ENCODE measurements around the gene KDM2A. TPM values are rescaled to one million over a fixed set of nuclear protein-coding genes. Genes with fewer than 3 reads are reported as not detected.

Gene KDM2A
- total RNA-seq, 1 donor = 65.9 TPM

DNA sequence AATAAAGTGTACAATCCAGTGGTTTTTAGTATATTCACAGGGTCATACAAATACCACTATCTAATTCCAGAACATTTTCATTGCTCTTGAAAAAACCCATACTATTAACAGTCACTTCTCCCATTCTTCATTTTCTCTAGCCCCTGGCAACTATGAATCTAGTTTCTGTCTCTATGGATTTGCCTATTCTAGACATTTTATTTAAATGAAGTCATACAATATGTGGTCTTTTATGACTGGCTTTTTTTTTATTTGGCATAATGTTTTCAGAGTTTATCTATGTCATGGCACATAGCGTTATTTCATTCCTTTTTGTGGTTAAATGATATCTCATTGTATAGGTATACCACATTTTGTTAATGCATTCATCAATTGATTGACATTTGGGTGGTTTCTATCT, 59.4 kb downstream of the KDM2A start:
- TF ChIP-seq, protein P1, sequence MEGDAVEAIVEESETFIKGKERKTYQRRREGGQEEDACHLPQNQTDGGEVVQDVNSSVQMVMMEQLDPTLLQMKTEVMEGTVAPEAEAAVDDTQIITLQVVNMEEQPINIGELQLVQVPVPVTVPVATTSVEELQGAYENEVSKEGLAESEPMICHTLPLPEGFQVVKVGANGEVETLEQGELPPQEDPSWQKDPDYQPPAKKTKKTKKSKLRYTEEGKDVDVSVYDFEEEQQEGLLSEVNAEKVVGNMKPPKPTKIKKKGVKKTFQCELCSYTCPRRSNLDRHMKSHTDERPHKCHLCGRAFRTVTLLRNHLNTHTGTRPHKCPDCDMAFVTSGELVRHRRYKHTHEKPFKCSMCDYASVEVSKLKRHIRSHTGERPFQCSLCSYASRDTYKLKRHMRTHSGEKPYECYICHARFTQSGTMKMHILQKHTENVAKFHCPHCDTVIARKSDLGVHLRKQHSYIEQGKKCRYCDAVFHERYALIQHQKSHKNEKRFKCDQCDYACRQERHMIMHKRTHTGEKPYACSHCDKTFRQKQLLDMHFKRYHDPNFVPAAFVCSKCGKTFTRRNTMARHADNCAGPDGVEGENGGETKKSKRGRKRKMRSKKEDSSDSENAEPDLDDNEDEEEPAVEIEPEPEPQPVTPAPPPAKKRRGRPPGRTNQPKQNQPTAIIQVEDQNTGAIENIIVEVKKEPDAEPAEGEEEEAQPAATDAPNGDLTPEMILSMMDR (IDR thresholded peaks at IDR 0.05; ENCODE audit: extremely low read depth, low read depth, low read length) = no peak
- no peaks in the 10 kb centered on the region for H3K9me3 ChIP-seq (ENCODE audit: low read depth, low read length)
- peak overlapping the region; percentile 37 for H3K27ac ChIP-seq (ENCODE audit: low read depth, low read length)
- H3K4me2 ChIP-seq (ENCODE audit: insufficient read depth, low read length) = no peak overlapping the region
- H3K4me1 ChIP-seq (ENCODE audit: insufficient read depth, low read length) = peaks cover 21% of the 10 kb centered on the region
- DNase-seq (ENCODE audit: insufficient read length, low spot score, missing footprints) = no peak
- H3K4me3 ChIP-seq (ENCODE audit: insufficient read depth, low read length) = no peak overlapping the region
- no peak overlapping the region for H2AFZ ChIP-seq (ENCODE audit: low read length)
- H3K27me3 ChIP-seq (ENCODE audit: insufficient read depth, low read length) = no peaks in the 10 kb centered on the region
- peaks cover 70% of the 10 kb centered on the region for H3K79me2 ChIP-seq (ENCODE audit: insufficient read depth, low read length)
- peaks cover 28% of the 10 kb centered on the region for H3K36me3 ChIP-seq (ENCODE audit: insufficient read depth, low read length)
- peaks cover 47% of the 10 kb centered on the region for H4K20me1 ChIP-seq (ENCODE audit: insufficient read depth, low read length)

DNA sequence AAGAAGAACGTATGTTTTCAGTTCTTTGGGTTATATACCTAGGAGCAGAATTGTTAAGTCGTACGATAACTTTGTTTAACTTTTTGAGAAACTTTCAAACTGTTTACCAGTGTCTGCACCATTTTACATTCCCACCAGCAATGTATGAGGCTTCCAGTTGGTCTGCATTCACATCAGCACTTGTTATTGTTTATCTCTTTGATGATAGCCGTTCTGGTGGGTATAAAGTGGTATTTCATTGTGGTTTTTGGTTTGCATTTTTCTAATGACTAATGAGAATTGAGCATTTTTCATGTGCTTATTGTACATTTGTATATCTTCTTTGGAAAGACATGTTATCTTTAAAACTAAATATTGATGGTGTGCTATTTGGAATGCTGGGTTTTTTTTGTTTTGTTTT, 59.8 kb downstream of the KDM2A start:
- peaks cover 46% of the 10 kb centered on the region for H4K20me1 ChIP-seq (ENCODE audit: insufficient read depth, low read length)
- peaks cover 32% of the 10 kb centered on the region for H3K36me3 ChIP-seq (ENCODE audit: insufficient read depth, low read length)
- no peak overlapping the region for H3K4me2 ChIP-seq (ENCODE audit: insufficient read depth, low read length)
- TF ChIP-seq, protein P1 (IDR thresholded peaks at IDR 0.05; ENCODE audit: extremely low read depth, low read depth, low read length) = no peak
- no peaks in the 10 kb centered on the region for H3K9me3 ChIP-seq (ENCODE audit: low read depth, low read length)
- H2AFZ ChIP-seq (ENCODE audit: low read length) = no peak overlapping the region
- H3K79me2 ChIP-seq (ENCODE audit: insufficient read depth, low read length) = peaks cover 67% of the 10 kb centered on the region
- H3K27me3 ChIP-seq (ENCODE audit: insufficient read depth, low read length) = no peaks in the 10 kb centered on the region
- H3K27ac ChIP-seq (ENCODE audit: low read depth, low read length) = peak overlapping the region; percentile 37
- H3K4me3 ChIP-seq (ENCODE audit: insufficient read depth, low read length) = no peak overlapping the region
- no peak for DNase-seq (ENCODE audit: insufficient read length, low spot score, missing footprints)
- H3K4me1 ChIP-seq (ENCODE audit: insufficient read depth, low read length) = peaks cover 21% of the 10 kb centered on the region

DNA sequence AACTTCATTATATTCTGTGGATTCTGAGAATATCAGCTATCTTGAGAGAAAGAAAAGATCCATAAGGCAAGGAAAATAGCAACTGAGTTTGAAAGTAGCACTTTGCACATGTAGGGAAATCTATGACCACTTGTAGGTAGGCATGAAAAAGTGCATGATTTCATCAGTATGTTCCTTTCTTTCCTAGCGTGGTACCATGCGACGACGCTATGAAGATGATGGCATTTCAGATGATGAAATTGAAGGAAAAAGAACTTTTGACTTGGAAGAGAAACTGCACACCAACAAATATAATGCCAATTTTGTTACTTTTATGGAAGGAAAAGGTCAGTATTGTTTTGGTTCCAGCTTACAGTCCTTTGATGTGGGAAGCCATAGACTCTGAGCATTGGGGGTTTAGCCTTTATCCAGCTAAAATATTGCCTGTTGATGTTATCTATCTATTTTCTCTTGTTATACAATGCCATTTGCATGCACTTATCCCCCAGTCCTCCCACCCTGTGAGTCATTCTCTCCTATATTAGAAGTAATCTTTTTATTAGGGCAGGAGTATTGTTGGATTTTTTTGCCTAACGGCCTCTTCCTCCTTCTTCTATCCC, 60.9 kb downstream of the KDM2A start:
- no peak for DNase-seq (ENCODE audit: insufficient read length, low spot score, missing footprints)
- TF ChIP-seq, protein P1 (IDR thresholded peaks at IDR 0.05; ENCODE audit: extremely low read depth, low read depth, low read length) = no peak
- Histone ChIP-seq H3K27me3 (ENCODE audit: insufficient read depth, low read length) (no peaks in the 10 kb centered on the region), H3K4me1 (ENCODE audit: insufficient read depth, low read length) (peaks cover 18% of the 10 kb centered on the region), H3K27ac (ENCODE audit: low read depth, low read length) (no peak overlapping the region), H3K4me2 (ENCODE audit: insufficient read depth, low read length) (no peak overlapping the region), H3K9me3 (ENCODE audit: low read depth, low read length) (no peaks in the 10 kb centered on the region), H3K4me3 (ENCODE audit: insufficient read depth, low read length) (no peak overlapping the region), H2AFZ (ENCODE audit: low read length) (no peak overlapping the region), H3K79me2 (ENCODE audit: insufficient read depth, low read length) (peaks cover 56% of the 10 kb centered on the region), H4K20me1 (ENCODE audit: insufficient read depth, low read length) (peaks cover 36% of the 10 kb centered on the region), H3K36me3 (ENCODE audit: insufficient read depth, low read length) (peaks cover 40% of the 10 kb centered on the region)

- no peak for DNase-seq (ENCODE audit: insufficient read length, low spot score, missing footprints)
These were observed 75.0 kb downstream of the KDM2A start for GRCh38 chr11:67194096-67194495.

More at GRCh38 chr11:67194096-67194495, 75.0 kb downstream of the KDM2A start:
- peaks cover 3% of the 10 kb centered on the region for H3K79me2 ChIP-seq (ENCODE audit: insufficient read depth, low read length)
- TF ChIP-seq, protein P1 (IDR thresholded peaks at IDR 0.05; ENCODE audit: extremely low read depth, low read depth, low read length) = no peak
- H3K27me3 ChIP-seq (ENCODE audit: insufficient read depth, low read length) = no peaks in the 10 kb centered on the region
- H3K9me3 ChIP-seq (ENCODE audit: low read depth, low read length) = no peaks in the 10 kb centered on the region
- peaks cover 16% of the 10 kb centered on the region for H3K36me3 ChIP-seq (ENCODE audit: insufficient read depth, low read length)
- no peak overlapping the region for H3K4me3 ChIP-seq (ENCODE audit: insufficient read depth, low read length)
- no peaks in the 10 kb centered on the region for H4K20me1 ChIP-seq (ENCODE audit: insufficient read depth, low read length)
- H3K4me1 ChIP-seq (ENCODE audit: insufficient read depth, low read length) = peaks cover 47% of the 10 kb centered on the region
- no peak overlapping the region for H2AFZ ChIP-seq (ENCODE audit: low read length)
- no peak overlapping the region for H3K4me2 ChIP-seq (ENCODE audit: insufficient read depth, low read length)
- no peak overlapping the region for H3K27ac ChIP-seq (ENCODE audit: low read depth, low read length)

Measured in osteoblast (primary cell).